Measurements from ENCODE around the gene GBF1. TPM values are rescaled to one million over a fixed set of nuclear protein-coding genes. Genes with fewer than 3 reads are reported as not detected.

GBF1 gene
- total and polyA plus RNA-seq, 2 of the 13 experiments (the other 11 are each of a cell fraction or from before 2014, with no cell fraction given), result 17.1 to 21.9 TPM

- TF ChIP-seq ZBTB40 (IDR thresholded peaks at IDR 0.05) (no peak), ZBTB40 (CRISPR knock-in tag; IDR thresholded peaks at IDR 0.05) (peak; percentile 79), DPF2 (CRISPR knock-in tag; IDR thresholded peaks at IDR 0.05; ENCODE audit: borderline replicate concordance, low read depth) (no peak), ZNF331 (CRISPR knock-in tag; IDR thresholded peaks at IDR 0.05) (peak; percentile 87; the same call in 1 of the 2 replicates), KLF16 (CRISPR knock-in tag; IDR thresholded peaks at IDR 0.05) (peak in 1 of 2 experiments; percentile 93; a peak in 1 of 4 replicates), ZC3H13 (CRISPR knock-in tag; IDR thresholded peaks at IDR 0.05) (peak; percentile 82), NPAS2 (CRISPR knock-in tag; IDR thresholded peaks at IDR 0.05; ENCODE audit: borderline replicate concordance) (no peak), KDM6A (CRISPR knock-in tag; IDR thresholded peaks at IDR 0.05; ENCODE audit: low read depth) (no peak), GRHL1 (CRISPR knock-in tag; conservative IDR thresholded peaks at IDR 0.05) (no peak), ZNF615 (CRISPR knock-in tag; IDR thresholded peaks at IDR 0.05; ENCODE audit: borderline replicate concordance) (no peak), ZNF678 (CRISPR knock-in tag; IDR thresholded peaks at IDR 0.05) (no peak), ZNF75D (CRISPR knock-in tag; IDR thresholded peaks at IDR 0.05; ENCODE audit: borderline replicate concordance) (no peak), MYNN (CRISPR knock-in tag; IDR thresholded peaks at IDR 0.05; ENCODE audit: low read depth) (peak; percentile 45; the same call in 1 of the 2 replicates)
Measured at GRCh38 chr10:102399217-102400021, 154.1 kb downstream of the GBF1 start (continued).
